ENCODE measurements around the gene CTSF. TPM values are rescaled to one million over a fixed set of nuclear protein-coding genes. Genes with fewer than 3 reads are reported as not detected.

CTSF gene
- total RNA-seq, 2 experiments from 2014 or later, result not detected

GRCh38 chr11:66557733-66558326, 10.6 kb downstream of the CTSF start:
- BruUV-seq (replicated peaks), result no TSS peak
- CTCF ChIA-PET (ENCODE audit: unreplicated experiment), result no interaction called here

GRCh38 chr11:66556086-66556485, 12.3 kb downstream of the CTSF start:
- Histone ChIP-seq H3K27ac (ENCODE audit: low read depth, low read length, poor library complexity, severe bottlenecking) (no peak overlapping the region), H2AFZ (ENCODE audit: low read length) (no peak overlapping the region), H3K4me3 (ENCODE audit: low read depth, low read length, poor library complexity, severe bottlenecking) (no peak overlapping the region), H4K20me1 (ENCODE audit: insufficient read depth, low read length) (no peaks in the 10 kb centered on the region), H3K9me3 (ENCODE audit: low read length) (no peaks in the 10 kb centered on the region), H3K4me2 (ENCODE audit: low read length) (no peak overlapping the region), H3K9me2 (ENCODE audit: insufficient read depth, low read length) (no peaks in the 10 kb centered on the region), H3K4me1 (ENCODE audit: insufficient read depth, low read length, poor library complexity, severe bottlenecking) (no peaks in the 10 kb centered on the region), H3K79me2 (ENCODE audit: insufficient read depth, low read depth, low read length) (no peaks in the 10 kb centered on the region), H3K36me3 (ENCODE audit: insufficient read depth, low read length) (no peaks in the 10 kb centered on the region)
- CTCF ChIA-PET (ENCODE audit: unreplicated experiment), result no interaction called here
- DNase-seq (ENCODE audit: low spot score), result no peak
- TF ChIP-seq EZH2phosphoT487 (IDR thresholded peaks at IDR 0.05; ENCODE audit: borderline replicate concordance, low read depth, low read length), result no peak
- no peak for TF ChIP-seq CTCF (conservative IDR thresholded peaks at IDR 0.05; ENCODE audit: low read length)
- BruUV-seq (replicated peaks), result no TSS peak
- intact Hi-C loops (cut with micrococcal nuclease; ENCODE audit: unreplicated experiment), result no loop called here
- POLR2A ChIA-PET, result no interaction called here

More at GRCh38 chr11:66557733-66558326, 10.6 kb downstream of the CTSF start:
- Histone ChIP-seq H3K4me3 (ENCODE audit: low read depth, low read length, poor library complexity, severe bottlenecking) (no peak overlapping the region), H3K9me2 (ENCODE audit: insufficient read depth, low read length) (no peaks in the 10 kb centered on the region), H4K20me1 (ENCODE audit: insufficient read depth, low read length) (no peaks in the 10 kb centered on the region), H3K4me2 (ENCODE audit: low read length) (no peak overlapping the region), H2AFZ (ENCODE audit: low read length) (no peak overlapping the region), H3K79me2 (ENCODE audit: insufficient read depth, low read depth, low read length) (no peaks in the 10 kb centered on the region), H3K9me3 (ENCODE audit: low read length) (no peaks in the 10 kb centered on the region), H3K4me1 (ENCODE audit: insufficient read depth, low read length, poor library complexity, severe bottlenecking) (no peaks in the 10 kb centered on the region), H3K27ac (ENCODE audit: low read depth, low read length, poor library complexity, severe bottlenecking) (no peak overlapping the region), H3K36me3 (ENCODE audit: insufficient read depth, low read length) (no peaks in the 10 kb centered on the region)
- POLR2A ChIA-PET, result no interaction called here
- TF ChIP-seq EZH2phosphoT487 (IDR thresholded peaks at IDR 0.05; ENCODE audit: borderline replicate concordance, low read depth, low read length), result no peak
- no peak for TF ChIP-seq CTCF (conservative IDR thresholded peaks at IDR 0.05; ENCODE audit: low read length)
- DNase-seq (ENCODE audit: low spot score), result no peak
- intact Hi-C loops (cut with micrococcal nuclease; ENCODE audit: unreplicated experiment), result no loop called here

GRCh38 chr11:66555416-66555815, 13.0 kb downstream of the CTSF start:
- Histone ChIP-seq H3K79me2 (ENCODE audit: insufficient read depth, low read depth, low read length) (no peaks in the 10 kb centered on the region), H3K4me2 (ENCODE audit: low read length) (no peak overlapping the region), H2AFZ (ENCODE audit: low read length) (no peak overlapping the region), H3K36me3 (ENCODE audit: insufficient read depth, low read length) (no peaks in the 10 kb centered on the region), H3K4me3 (ENCODE audit: low read depth, low read length, poor library complexity, severe bottlenecking) (no peak overlapping the region), H3K4me1 (ENCODE audit: insufficient read depth, low read length, poor library complexity, severe bottlenecking) (no peaks in the 10 kb centered on the region), H3K9me3 (ENCODE audit: low read length) (no peaks in the 10 kb centered on the region), H4K20me1 (ENCODE audit: insufficient read depth, low read length) (no peaks in the 10 kb centered on the region), H3K9me2 (ENCODE audit: insufficient read depth, low read length) (no peaks in the 10 kb centered on the region), H3K27ac (ENCODE audit: low read depth, low read length, poor library complexity, severe bottlenecking) (no peak overlapping the region)
- no peak for DNase-seq (ENCODE audit: low spot score)
- intact Hi-C loops (cut with micrococcal nuclease; ENCODE audit: unreplicated experiment), result no loop called here
- no TSS peak for BruUV-seq (replicated peaks)
- CTCF ChIA-PET (ENCODE audit: unreplicated experiment), result no interaction called here
- TF ChIP-seq CTCF (conservative IDR thresholded peaks at IDR 0.05; ENCODE audit: low read length) (no peak), EZH2phosphoT487 (IDR thresholded peaks at IDR 0.05; ENCODE audit: borderline replicate concordance, low read depth, low read length) (no peak)
- POLR2A ChIA-PET, result no interaction called here
